Neuronal stem cell (in vitro differentiated cells): ENCODE data around the gene PPP1R7.
A peak's percentile ranks its signal among the peaks of the same experiment; 100 is the strongest.
"Not testable (repeated sequence)": the region's sequence is repeated elsewhere in the genome, so short reads cannot be mapped to it uniquely, and the experiment has no call there.

Source experiments
- DNase-seq: peaks from one replicate; pipeline ENCODE4 v3.0.0-alpha.2; 2013; ENCODE audit warnings: low spot score
- H2AFZ ChIP-seq: one replicate; pipeline ENCODE4 v1.6.1; 2013; ENCODE audit warnings: mild to moderate bottlenecking, low read length, inconsistent platforms
- H2AK5ac ChIP-seq: 2 replicates; pipeline ENCODE4 v1.6.1; 2013; ENCODE audit warnings: low read depth, mild to moderate bottlenecking, inconsistent platforms, low read length, moderate library complexity, mixed read lengths
- H2BK120ac ChIP-seq: 2 replicates; pipeline ENCODE4 v1.6.1; 2013; ENCODE audit warnings: low read depth, mild to moderate bottlenecking, inconsistent platforms, low read length, moderate library complexity, mixed read lengths
- H2BK12ac ChIP-seq: one replicate; pipeline ENCODE4 v1.6.1; 2013; ENCODE audit warnings: low read length, inconsistent platforms
- H2BK15ac ChIP-seq: 2 replicates; pipeline ENCODE4 v1.6.1; 2013; ENCODE audit warnings: mild to moderate bottlenecking, low read length, inconsistent platforms, mixed read lengths
- H2BK5ac ChIP-seq: one replicate; pipeline ENCODE4 v1.6.1; 2013; ENCODE audit warnings: inconsistent platforms, mild to moderate bottlenecking, low read length, moderate library complexity
- H3K14ac ChIP-seq: one replicate; pipeline ENCODE4 v1.6.1; 2013; ENCODE audit warnings: low read length, inconsistent platforms
- H3K18ac ChIP-seq: 2 replicates; pipeline ENCODE4 v1.6.1; 2013; ENCODE audit warnings: low read length, inconsistent platforms
- H3K23ac ChIP-seq: 2 replicates; pipeline ENCODE4 v1.6.1; 2013; ENCODE audit warnings: low read depth, mild to moderate bottlenecking, mixed read lengths, low read length, inconsistent platforms; ENCODE audit not compliant: poor library complexity
- H3K27ac ChIP-seq: replicated peaks from 3 replicates; pipeline ENCODE4 v1.5.1; 2013; ENCODE audit warnings: low read length, inconsistent platforms
- H3K27me3 ChIP-seq, 3 experiments: 2 replicates each; pipeline ENCODE4 v1.6.1; 2013; ENCODE audit warnings: low read length in 3 of 3, mild to moderate bottlenecking in 2 of 3, inconsistent platforms in 1 of 3, low read depth in 1 of 3, mixed read lengths in 1 of 3, moderate library complexity in 1 of 3; ENCODE audit not compliant: control insufficient read depth in 3 of 3, insufficient read depth in 3 of 3
- H3K36me3 ChIP-seq, 2 donors: replicated peaks in 1 of 2; 2 replicates each; pipeline ENCODE4 v1.6.1; 2013; ENCODE audit warnings: low read length in 2 of 2; ENCODE audit not compliant: control insufficient read depth in 2 of 2, insufficient read depth in 2 of 2
- H3K4ac ChIP-seq: 2 replicates; pipeline ENCODE4 v1.6.1; 2013; ENCODE audit warnings: inconsistent platforms, mild to moderate bottlenecking, low read length, moderate library complexity
- H3K4me1 ChIP-seq, 2 donors: 1 replicate in 1 of 2; 2 replicates in 1 of 2; pipeline ENCODE4 v1.6.1; 2013; ENCODE audit warnings: low read length in 2 of 2, low read depth in 1 of 2; ENCODE audit not compliant: control insufficient read depth in 2 of 2, insufficient read depth in 1 of 2
- H3K4me2 ChIP-seq: one replicate; pipeline ENCODE4 v1.6.1; 2013; ENCODE audit warnings: mild to moderate bottlenecking, low read length, inconsistent platforms; ENCODE audit not compliant: insufficient read depth, poor library complexity, severe bottlenecking
- H3K4me3 ChIP-seq, 2 donors: 2 replicates each; pipeline ENCODE4 v1.5.1; 2013; ENCODE audit warnings: low read length in 2 of 2, mild to moderate bottlenecking in 2 of 2, inconsistent platforms in 1 of 2, moderate library complexity in 1 of 2
- H3K79me1 ChIP-seq: one replicate; pipeline ENCODE4 v1.6.1; 2013; ENCODE audit warnings: low read depth, mild to moderate bottlenecking, inconsistent platforms, low read length, moderate library complexity
- H3K9ac ChIP-seq: one replicate; pipeline ENCODE4 v1.6.1; 2013; ENCODE audit warnings: mild to moderate bottlenecking, low read depth, low read length, inconsistent platforms; ENCODE audit not compliant: poor library complexity
- H3K9me3 ChIP-seq, 2 donors: replicated peaks in 1 of 2; 2 replicates each; pipeline versions ENCODE3 to v1.6.1; 2013; ENCODE audit warnings: low read length in 2 of 2, mild to moderate bottlenecking in 2 of 2, inconsistent platforms in 1 of 2, low read depth in 1 of 2, mixed read lengths in 1 of 2, moderate library complexity in 1 of 2; ENCODE audit not compliant: control insufficient read depth in 2 of 2, insufficient read depth in 1 of 2
- H4K8ac ChIP-seq: one replicate; pipeline ENCODE4 v1.6.1; 2013; ENCODE audit warnings: low read depth, mild to moderate bottlenecking, inconsistent platforms, low read length, moderate library complexity
- H4K91ac ChIP-seq: one replicate; pipeline ENCODE4 v1.6.1; 2013; ENCODE audit warnings: low read length, low read depth, mild to moderate bottlenecking, inconsistent platforms; ENCODE audit not compliant: poor library complexity
- WGBS, 2 donors: extraction: QIAGEN DNeasy Blood & Tissue Kit; methylation state at CpG; one replicate each; pipeline ENCODE4 v1.1.7; 2013; ENCODE audit warnings: missing lambda C conversion rate in 2 of 2, mixed read lengths in 1 of 2; ENCODE audit not compliant: insufficient read length in 2 of 2, insufficient replicate concordance in 1 of 2; ENCODE audit errors: extremely low coverage in 2 of 2; 5-methylcytosine and 5-hydroxymethylcytosine counted together

Gene PPP1R7

GRCh38 chr2:241195506-241196130 lies 45.4 kb downstream of the PPP1R7 start:
- no CpG with 5 or more reads among the region's 18 CpGs for WGBS, 2 donors
- H4K8ac ChIP-seq, result peak overlapping the region; percentile 4
- H3K36me3 ChIP-seq, result no peaks in the 10 kb centered on the region
- H3K27ac ChIP-seq, result no peak overlapping the region
- no peaks in the 10 kb centered on the region for H3K79me1 ChIP-seq
- no peaks in the 10 kb centered on the region for H3K9me3 ChIP-seq
- peak overlapping the region; percentile 12 for H3K18ac ChIP-seq
- H3K14ac ChIP-seq, result no peak overlapping the region
- H2AFZ ChIP-seq, result no peak overlapping the region
- H2BK12ac ChIP-seq, result peak overlapping the region; percentile 24
- no peak overlapping the region for H3K4me2 ChIP-seq
- peaks cover 0 to 2% of the 10 kb centered on the region in 2 donors for H3K4me1 ChIP-seq
- H3K4ac ChIP-seq, result no peak overlapping the region
- H3K23ac ChIP-seq, result no peak overlapping the region
- no peak for DNase-seq
- no peak overlapping the region for H2AK5ac ChIP-seq
- H3K9ac ChIP-seq, result no peak overlapping the region
- no peak overlapping the region for H2BK15ac ChIP-seq
- no peak overlapping the region for H3K4me3 ChIP-seq
- no peak overlapping the region for H2BK120ac ChIP-seq
- no peak overlapping the region for H2BK5ac ChIP-seq
- H4K91ac ChIP-seq, result no peak overlapping the region
- peaks cover 0 to 33% (median 0%) of the 10 kb centered on the region in 3 experiments for H3K27me3 ChIP-seq

- H3K23ac ChIP-seq, H2AFZ ChIP-seq, H2BK12ac ChIP-seq, H4K8ac ChIP-seq, H2BK120ac ChIP-seq, H2AK5ac ChIP-seq, H3K27ac ChIP-seq, H3K4me3 ChIP-seq, H3K4me2 ChIP-seq, H3K4ac ChIP-seq, H2BK5ac ChIP-seq, DNase-seq, H3K9me3 ChIP-seq, H4K91ac ChIP-seq, H3K79me1 ChIP-seq, H3K4me1 ChIP-seq, H2BK15ac ChIP-seq, H3K9ac ChIP-seq, H3K14ac ChIP-seq, H3K36me3 ChIP-seq, H3K18ac ChIP-seq: not testable (repeated sequence)
- H3K27me3 ChIP-seq, result peaks cover 0 to 40% (median 0%) of the 10 kb centered on the region in 3 experiments
- WGBS, 2 donors, result no CpG with 5 or more reads among the region's 14 CpGs
Observed at GRCh38 chr2:241197246-241197645, 47.0 kb downstream of the PPP1R7 start.

GRCh38 chr2:241197947-241198346 lies 47.7 kb downstream of the PPP1R7 start:
- Histone ChIP-seq H4K91ac (no peak overlapping the region), H2BK5ac (no peak overlapping the region), H3K18ac (no peak overlapping the region), H3K27me3 (peaks cover 0 to 40% (median 0%) of the 10 kb centered on the region in 3 experiments), H3K14ac (no peak overlapping the region), H3K27ac (no peak overlapping the region), H2BK120ac (no peak overlapping the region), H3K4me1 (peaks cover 0 to 2% of the 10 kb centered on the region in 2 donors), H2AFZ (no peak overlapping the region), H3K9ac (no peak overlapping the region), H2BK15ac (no peak overlapping the region), H2BK12ac (no peak overlapping the region), H3K4me2 (no peak overlapping the region), H3K9me3 (no peaks in the 10 kb centered on the region), H4K8ac (no peak overlapping the region), H3K79me1 (no peaks in the 10 kb centered on the region), H3K23ac (no peak overlapping the region), H3K36me3 (no peaks in the 10 kb centered on the region), H3K4ac (no peak overlapping the region), H2AK5ac (no peak overlapping the region), H3K4me3 (no peak overlapping the region)
- no CpG with 5 or more reads among the region's 6 CpGs for WGBS, 2 donors
- DNase-seq, result no peak

- H2BK12ac ChIP-seq, result no peak overlapping the region
- H4K91ac ChIP-seq, result no peak overlapping the region
- H3K36me3 ChIP-seq, result no peaks in the 10 kb centered on the region
- H2BK5ac ChIP-seq, result no peak overlapping the region
- peak overlapping the region; percentile 32 for H3K14ac ChIP-seq
- H3K4ac ChIP-seq, result no peak overlapping the region
- H4K8ac ChIP-seq, result no peak overlapping the region
- no peak for DNase-seq
- peaks cover 0 to 2% of the 10 kb centered on the region in 2 donors for H3K4me1 ChIP-seq
- no peak overlapping the region for H3K4me2 ChIP-seq
- H3K4me3 ChIP-seq, result peak overlapping the region in 1 of 2 donors; percentile 16
- peak overlapping the region; percentile 21 for H3K23ac ChIP-seq
- peak overlapping the region; percentile 66 for H2AK5ac ChIP-seq
- H3K9ac ChIP-seq, result peak overlapping the region; percentile 13
- no peaks in the 10 kb centered on the region for H3K9me3 ChIP-seq
- peak overlapping the region; percentile 36 for H3K18ac ChIP-seq
- H2BK120ac ChIP-seq, result no peak overlapping the region
- WGBS, 2 donors, result no CpG with 5 or more reads among the region's 27 CpGs
- no peak overlapping the region for H2BK15ac ChIP-seq
- no peaks in the 10 kb centered on the region for H3K79me1 ChIP-seq
- H2AFZ ChIP-seq, result no peak overlapping the region
- no peak overlapping the region for H3K27ac ChIP-seq
- H3K27me3 ChIP-seq, result peaks cover 0 to 40% (median 0%) of the 10 kb centered on the region in 3 experiments
Observed at GRCh38 chr2:241198381-241199279, 48.4 kb downstream of the PPP1R7 start.
